NCI-H1930 (cell line): ENCODE results near the gene LIPA.
A peak's percentile ranks its signal among the peaks of the same experiment; 100 is the strongest.
"Not testable (repeated sequence)": the region's sequence is repeated elsewhere in the genome, so short reads cannot be mapped to it uniquely, and the experiment has no call there.

ENCODE experiments used
- DNase-seq, 2 experiments: peaks; one replicate each; lab custom pipeline; 2025; lab: John Stamatoyannopoulos, UW

Gene LIPA

DNA sequence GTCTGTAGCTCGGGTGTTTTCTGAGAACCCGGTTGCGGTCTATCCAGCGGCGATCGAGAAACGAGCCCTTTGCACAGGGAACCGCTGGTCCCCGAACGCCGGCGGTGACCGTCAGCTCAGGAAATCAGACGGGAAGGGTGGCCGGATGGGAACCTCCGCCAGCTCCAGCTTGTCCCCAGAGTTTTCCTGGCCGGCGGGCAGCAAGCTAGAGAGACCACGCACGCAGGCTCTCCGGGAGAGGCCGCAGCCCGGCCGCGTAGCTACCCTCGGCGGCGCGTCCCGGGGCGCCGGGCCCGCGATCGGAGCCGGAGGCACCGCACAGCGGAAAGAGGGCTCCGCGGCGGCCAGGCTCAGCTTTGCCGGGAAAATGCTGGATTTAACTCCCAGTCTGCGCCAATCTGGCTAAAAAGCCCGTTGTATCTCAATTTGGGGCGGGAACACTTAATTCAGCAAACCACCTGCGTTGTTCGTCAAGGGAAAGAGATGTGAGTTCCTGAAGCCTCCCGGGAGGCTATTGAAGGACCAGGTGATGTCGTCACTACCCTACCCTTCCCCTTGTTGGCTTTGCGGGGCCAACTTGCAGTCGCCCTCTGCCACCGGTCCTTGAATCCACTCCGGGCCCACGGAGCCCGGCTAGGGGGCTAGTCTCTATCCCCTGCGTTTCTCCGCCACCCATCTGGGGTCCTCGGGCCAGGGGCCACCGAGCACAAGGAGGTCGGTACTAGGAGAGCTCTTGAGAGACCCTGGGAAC lies 43.6 kb downstream of the LIPA start:
- DNase-seq, result no peak

DNA sequence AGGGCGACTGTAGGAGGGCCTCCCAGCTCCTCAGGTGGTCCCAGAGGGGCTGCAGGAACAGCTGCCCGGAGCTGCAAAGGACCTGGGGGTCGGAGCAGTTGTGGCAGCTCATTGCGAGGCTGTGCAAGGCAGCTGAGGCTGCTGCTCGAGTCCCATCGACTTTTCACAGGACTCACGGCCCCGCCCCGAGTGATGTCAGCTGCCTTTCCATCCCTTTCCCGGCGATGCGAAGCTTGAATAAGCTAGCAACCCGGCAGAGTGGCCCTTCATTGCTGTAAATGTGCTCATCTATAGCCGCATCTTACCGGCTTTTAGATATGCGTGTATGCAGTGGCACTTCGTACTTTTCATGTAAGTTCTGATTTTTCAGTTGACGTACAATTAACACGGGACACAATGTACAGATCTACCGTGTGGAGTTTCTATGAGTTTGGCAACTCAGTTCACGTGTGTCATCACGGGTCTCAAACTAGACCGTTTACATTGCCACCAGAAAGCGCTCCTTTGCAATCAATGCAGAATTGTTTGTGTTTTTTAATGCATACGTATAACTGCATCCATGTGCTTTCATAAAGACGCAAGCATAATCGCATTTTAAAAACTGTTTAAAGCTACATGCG lies 44.3 kb downstream of the LIPA start, which contains the start of gene CH25H:
Gene CH25H (minus strand): TSS at position 137 of the 620 bp plus-strand sequence. CDS start 25 bp downstream, at position 112.
- no peak for DNase-seq

DNA sequence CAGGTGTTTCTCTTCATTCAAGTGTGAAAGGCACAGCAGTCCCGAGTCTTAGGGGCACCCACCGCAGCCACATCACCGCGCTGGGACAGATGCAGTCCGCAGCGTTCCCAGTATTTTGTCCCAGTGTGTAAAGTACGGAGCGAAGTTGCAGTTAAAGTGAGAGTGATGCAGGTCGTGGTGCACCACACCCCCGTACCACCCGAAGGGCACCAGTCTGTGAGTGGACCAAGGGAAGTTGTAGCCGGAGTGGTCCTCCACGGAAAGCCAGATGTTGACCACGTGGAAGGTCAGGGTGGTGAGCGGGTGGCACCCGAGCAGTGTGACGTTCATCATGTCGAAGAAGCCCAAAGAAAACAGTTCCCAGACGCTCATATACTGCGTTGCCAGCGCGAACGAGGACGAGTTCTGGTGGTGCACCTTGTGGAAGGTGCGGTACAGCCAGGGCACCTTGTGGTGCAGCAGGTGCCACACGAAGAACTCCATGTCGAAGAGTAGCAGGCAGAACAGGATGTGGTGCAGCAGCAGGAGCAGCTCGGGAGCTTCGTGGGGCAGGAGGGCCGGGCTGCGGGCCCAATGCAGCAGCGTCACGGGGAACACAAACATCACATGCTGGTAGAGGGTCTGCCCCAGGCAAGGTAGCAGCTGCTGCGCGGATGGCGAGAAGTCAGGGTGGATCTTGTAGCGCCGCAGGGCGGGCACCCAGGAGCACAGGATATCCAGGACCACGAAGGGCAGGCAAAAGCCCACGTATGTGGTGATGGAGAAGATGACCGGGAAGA lies 45.0 kb downstream of the LIPA start:
- no peak for DNase-seq

DNA sequence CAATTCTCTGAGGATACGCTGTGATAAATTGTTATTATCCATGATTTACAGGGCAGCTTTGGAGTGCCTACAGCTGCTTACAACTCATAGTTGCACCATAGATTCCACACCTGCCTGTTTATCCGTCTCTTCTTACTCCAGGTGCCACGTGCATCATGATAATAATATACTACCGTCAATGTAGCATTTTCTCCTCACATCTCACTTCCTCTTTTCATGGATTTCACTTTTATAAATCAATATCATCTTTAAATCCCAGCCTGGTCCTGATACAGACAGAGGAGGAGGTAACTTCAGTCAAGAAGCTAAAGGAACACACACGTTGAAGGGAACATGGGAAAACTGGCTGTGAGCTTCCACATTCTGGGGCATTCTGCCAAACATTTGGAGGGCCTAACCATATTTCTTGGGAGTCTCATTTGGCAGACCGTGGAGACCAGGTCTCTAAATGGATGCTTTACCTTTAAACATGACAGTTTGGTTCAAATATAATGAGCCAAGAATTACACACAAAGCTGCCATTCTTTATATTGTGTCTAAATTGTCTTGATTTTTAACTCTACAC lies 46.9 kb downstream of the LIPA start:
- DNase-seq, result no peak

DNA sequence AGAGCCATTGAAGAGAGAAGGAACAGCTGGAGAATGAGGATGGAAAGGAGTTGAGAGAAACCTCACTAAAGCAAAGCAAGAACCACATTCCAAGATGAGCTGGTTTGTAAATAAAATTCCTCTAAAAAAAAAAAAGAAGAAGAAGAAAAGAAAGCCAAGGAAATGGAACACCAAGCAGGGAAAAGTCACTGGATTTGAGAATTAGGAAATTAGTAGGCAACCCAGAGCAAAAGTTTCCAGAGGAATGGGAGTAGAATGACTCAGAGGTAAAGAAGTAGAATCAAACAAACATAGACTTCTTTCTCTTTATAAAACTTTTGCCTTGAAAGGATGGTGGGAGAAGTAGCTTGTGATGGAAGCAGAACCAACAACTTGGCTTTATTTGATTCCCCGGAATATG lies 48.3 kb downstream of the LIPA start:
- DNase-seq, result no peak

DNA sequence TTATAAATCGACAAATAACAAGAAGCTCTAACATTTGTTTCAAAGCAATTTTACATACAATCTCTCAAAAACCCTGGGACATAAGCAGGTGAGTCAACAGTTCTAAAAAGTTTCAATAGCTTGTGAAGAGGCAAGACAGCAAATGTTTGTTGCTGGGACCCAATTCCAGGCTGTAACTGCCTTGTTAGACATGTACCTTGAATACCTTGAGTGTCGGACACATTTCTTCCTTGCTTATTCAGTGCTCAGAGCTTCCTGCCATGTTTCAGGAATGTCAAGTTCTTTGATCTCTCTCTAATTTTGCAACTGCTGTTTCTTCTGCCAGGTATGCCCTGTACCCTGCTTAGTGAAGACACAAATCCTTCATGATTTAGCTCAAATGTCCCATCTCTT lies 49.5 kb downstream of the LIPA start:
- DNase-seq, result no peak

DNA sequence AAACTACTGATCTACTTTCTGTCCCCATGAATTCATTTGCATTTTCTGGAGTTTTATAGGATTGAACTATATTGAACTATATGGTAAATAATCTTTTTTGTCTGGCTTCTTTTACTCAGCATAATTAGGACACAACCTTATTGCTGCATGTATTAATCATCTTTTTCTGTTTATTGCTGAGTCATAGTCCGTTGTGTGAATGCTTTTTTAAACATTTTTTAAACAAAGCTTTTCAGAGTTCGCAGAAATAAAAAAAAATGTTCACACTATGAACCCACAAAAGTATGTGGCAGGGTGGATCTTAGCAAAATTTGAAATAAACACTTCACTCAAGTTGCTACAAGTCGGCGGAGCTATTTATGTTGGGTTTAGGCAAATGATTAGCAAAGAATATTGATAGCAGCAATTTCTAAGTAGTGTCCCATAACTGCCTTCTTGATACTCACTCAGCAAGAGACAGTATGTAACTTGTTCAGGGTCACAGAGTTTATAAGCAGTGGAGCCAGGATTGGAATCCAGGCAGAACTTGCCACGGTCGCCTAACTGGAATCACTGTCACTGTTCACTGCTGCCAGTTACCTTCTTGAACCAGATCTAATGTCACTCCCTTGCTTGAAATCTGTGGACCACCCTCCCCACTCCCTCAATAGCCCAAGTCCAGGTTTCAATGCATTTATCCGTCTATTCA lies 50.1 kb downstream of the LIPA start:
- DNase-seq, result no peak

DNA sequence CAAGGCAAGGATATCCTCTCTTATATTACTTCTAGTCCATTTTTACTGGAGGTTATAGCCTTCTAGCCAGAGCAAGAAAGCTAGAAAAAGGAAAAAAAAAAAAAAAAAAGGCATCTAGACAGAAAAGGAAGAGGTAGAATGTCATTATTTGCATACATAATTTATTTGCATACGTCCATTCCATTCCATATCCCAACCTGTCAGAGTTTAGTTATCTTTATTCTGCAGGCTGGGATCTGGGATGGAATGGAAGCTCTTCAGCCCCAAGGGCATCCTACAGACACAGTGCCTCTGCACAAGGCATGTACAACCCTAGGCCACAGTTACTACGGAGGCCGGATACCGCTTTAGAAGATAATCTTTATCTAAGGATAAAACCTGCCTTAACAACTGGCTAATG lies 54.1 kb downstream of the LIPA start:
- DNase-seq, result no peak

DNA sequence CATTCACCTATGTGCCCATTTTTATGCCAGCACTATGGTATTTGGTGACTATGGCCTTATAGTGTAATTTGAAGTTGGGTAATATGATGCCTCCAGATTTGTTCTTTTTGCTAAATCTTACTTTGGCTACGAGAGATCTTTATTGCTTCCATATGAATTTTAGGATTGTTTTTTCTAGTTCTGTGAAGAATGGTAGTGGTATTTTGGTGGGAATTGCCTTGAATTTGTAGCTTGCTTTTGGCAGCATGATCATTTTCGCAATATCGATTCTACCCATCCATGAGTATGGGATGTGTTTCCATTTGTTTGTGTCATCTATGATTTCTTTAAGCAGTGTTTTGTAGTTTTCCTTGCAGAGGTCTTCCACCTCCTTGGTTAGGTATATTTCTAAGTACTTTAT lies 60.3 kb downstream of the LIPA start:
- DNase-seq, result not testable (repeated sequence)

DNA sequence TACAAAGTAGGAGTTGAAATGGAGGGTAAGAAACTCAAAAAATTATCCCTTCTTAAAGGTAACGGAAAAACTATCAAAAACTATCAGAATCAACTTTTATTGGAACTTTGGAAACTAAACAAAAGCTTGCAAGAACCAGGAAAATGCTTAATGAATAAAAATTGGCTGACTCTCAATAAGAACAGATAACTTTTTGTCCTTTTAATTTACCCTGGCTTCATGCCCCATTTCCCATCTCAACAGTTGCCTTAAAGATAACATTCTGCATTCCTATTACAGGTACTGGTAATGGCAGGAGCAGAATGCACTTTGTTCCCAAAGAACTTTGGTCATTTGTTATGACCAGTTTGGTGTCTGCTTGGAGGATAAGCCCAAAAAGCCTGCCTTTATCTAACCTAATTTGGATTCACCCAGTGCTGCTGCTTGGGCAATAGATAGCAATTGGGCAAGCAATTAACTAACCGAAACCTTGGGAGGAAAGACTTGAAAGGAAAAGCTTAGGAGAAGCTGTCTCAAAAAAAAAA lies 62.3 kb downstream of the LIPA start:
- DNase-seq, result no peak

DNA sequence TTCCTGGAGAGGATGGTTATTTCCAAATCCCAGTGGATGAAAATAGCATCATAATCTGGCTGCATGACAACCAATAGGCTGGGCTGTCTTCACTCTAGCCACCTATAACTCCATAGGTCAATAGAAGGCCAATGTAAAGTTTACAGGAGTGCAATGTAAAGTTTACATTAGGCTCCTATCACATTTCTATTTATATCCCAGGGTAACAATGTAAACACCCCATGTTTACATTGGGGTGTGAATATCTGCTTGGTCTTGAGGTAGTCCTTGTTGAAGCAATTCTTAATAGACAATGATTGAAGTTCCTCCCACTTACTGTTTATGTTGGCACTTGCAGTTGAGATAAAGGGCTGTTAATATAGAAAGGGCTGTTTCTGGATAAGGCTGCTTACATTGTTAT lies 65.9 kb downstream of the LIPA start:
- DNase-seq, result peak in 1 of 2 experiments; percentile 9

DNA sequence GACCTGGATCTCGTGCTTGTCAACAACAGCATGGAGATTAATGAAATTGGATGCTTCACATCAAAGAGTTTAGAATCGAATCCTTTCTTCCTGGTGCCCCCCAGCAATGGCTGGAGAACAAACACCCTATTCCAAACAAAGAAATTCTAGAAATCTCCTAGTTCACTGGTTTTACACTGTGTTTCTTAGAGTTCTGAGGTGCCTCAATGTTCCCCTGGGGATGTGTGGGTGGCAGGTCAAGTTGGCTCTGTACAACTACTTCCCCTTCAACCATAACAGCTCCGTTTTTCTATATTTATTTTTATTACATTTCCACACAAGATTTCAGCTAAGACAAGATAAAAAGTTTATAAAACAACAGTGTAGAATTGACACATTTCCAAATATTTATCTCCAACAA lies 66.9 kb downstream of the LIPA start:
- no peak for DNase-seq

DNA sequence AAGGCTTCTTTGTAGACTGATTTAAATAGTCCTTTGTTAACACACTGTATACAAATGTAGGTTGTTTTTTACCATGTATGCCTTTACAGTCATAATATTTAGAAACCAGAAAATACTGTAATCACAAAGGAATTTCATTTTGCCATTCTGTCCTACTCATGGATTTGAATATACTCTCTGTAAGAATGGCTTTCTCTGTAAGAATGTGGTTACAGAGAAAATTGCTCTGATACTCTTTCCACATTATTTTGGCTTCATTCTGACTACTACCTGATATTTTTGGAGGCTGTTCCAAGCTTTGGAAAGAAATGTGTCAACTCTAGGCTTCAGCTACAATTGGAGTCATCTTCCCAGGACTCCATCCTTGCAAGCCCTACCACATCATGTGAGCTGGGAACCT lies 68.0 kb downstream of the LIPA start:
- no peak for DNase-seq

DNA sequence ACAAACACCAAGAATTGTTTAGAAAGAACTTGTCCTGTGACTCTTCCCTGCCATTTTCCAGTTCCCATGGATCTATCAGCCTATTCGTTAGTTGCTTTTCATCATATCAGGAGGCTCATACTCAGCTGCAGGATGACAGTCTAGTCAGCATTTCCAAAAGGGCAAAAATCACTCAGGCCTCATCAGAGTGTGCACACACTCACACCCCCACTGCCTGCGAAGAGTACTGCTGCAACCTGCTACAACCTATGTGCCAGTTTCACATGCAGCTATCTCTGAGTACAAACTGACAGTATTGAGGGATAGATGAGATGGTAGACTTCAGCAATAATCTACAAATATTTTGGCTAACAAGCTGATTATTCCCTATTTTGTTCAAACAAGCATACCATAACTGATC lies 68.7 kb downstream of the LIPA start:
- no peak for DNase-seq

DNA sequence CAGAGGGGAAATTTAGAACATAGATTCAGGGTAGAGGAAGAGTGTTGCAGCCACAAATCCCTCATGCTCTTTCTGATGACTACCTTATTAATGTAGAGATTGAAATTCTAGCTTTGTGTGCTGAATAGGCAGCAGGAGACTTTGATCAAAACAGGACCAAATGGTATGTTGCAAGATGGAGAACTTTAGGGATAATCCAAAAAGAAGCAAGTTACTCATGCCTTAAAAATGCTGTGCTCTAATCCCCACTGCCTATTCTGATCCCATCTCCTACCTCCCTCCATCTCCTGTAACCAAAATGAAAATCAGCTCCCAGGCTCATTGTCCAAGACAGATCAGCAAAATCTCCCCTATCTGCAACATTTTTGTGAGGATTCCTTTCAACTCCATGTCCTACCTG lies 75.8 kb downstream of the LIPA start:
- DNase-seq, result no peak

DNA sequence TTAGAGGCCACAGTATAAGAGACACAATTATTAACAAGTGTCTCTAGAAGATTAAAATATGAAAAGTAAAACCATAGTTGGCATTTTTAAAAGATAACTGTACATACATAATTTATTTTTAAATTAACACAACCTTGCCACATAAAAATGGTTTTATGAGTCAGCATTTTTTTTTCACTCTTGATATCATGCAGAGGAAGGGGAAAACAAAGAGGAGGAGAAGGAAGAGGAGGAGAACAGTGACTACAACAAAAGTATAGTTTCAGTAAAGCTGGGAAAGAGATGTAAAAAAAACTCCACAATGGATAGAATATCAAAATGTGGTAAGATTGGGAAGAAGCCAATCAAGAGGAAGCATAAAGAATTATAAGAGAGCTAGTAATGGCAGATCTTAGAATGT lies 78.5 kb downstream of the LIPA start:
- DNase-seq, result no peak

DNA sequence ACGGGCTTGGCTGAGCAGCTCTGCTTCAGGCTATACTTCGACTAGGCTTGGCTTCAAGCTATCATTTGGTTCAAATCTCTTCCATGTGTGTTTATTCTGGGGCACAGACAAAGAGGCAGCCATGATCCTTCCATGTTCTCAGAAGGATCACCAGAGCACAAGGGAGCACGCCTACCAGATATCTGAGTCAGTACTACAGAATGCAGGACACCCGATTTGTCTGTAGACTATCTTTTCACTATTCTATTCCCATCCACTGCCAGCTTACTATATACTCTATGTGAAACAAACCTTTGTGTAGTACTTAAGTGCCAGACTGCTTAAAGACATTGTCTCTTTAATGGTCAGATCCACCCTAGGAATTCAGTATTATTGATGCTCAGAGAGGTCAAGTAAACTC lies 79.6 kb downstream of the LIPA start:
- DNase-seq, result no peak

DNA sequence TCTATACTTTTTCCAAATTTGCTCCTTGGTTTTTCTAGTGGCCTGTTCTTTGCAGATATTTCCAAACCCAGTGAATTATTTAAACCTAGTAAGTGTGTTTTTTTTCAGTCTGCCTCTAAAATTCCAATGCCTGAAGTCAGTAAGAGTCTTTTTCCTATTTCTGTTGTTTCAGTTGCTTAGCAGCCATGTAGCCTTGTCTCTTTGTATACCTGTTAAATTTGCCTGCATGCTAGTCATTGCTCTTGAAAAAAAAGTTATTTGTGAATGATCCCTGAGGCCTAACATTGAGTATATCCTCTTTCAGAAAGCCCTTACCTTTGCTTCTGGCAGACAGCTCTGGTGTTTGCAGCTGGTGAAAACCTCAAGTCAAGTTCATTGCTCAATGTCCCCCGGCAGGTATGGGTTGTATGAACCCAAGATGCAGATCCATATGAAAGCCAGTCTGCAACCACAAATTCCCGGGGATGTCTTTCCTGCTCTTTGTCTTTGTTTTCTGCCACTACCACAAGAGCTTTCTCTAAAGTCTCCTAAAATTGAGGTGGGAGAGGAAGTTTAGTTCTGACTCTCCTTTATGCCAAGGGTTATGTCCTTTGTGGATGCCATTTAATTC lies 80.2 kb downstream of the LIPA start:
- no peak for DNase-seq

DNA sequence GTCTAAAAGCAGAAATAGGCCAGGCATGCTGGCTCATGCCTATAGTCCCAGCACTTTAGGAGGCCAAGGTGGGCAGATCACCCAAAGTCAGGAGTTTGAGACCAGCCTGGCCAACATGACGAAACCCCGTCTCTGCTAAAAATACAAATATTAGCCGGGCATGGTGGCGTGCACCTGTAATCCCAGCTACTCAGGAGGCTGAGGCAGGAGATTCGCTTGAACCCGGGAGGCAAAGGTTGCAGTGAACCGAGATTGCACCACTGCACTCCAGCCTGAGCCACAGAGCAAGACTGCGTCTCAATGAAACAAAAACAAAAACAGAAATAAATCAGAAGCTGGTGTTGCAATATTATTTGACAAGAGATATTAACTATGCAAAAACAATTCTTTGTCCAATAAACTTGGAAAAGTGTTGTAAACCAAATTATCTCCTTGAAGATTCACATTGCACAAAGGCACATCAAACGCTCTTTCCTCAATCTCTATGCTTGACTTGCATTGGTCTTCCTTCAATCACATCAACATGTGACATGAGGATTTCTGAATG lies 83.1 kb downstream of the LIPA start:
- DNase-seq, result not testable (repeated sequence)

DNA sequence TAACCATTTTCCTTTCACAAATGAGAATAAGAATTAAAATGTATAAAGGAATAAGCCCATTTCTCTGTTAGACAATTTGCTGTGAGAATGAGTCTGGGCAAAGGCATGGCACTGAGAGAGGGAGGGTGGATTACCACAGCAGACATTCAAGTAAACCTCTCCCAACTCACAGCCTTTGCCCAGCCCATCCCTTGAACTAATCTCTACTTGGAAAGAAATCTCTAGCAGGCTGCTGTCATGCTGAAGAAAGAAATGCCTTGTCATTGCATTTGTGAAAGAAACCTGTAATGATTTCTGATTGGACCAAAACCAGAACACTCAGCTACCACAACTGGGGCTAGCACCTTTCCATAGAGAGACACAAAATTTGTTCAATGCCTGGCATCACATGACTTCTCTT lies 83.7 kb downstream of the LIPA start:
- DNase-seq, result no peak

DNA sequence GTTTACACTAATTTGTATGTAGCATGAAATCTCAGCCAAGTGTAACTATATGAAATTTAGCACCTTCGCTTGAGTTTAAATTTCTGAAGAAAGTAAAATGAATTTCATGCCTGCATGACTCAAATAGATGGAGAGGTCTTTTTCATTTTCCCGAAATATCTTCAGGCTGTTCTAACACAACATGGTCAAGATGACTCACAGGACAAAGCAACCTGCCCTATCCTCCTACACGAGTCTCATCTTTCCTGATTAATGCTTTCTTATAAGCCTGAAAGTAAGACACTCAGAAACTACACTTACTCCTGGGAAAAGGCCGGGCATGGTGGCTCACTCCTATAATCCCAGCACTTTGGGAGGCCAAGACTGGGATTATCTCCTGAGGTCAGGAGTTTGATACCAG lies 85.7 kb downstream of the LIPA start:
- no peak for DNase-seq
